ENCODE data around the gene ELMO1.

The ELMO1 gene

DNA sequence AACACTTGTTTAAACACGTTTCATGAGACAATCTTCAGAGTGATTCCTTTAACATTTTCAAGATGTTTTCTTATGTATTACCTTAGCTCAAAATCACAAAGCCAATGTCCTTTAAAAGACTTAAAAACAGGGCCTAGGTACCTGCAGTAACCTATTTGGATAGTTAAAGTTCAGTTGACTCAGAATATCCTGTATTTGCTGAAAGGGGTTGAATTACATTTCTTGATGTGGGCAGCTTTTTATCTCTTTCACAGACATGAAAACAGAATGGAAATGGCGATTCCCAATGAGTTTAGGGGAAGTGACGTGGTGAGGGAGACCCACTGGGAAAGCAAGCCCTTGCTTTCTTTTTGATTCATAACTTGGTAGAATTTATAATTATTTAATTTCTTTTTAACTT lies 400.0 kb downstream of the ELMO1 start:
- no peak for DNase-seq (ENCODE audit: low spot score)

GRCh38 chr7:37047260-37047659 lies 401.4 kb downstream of the ELMO1 start:
- no peak for DNase-seq (ENCODE audit: low spot score)

DNA sequence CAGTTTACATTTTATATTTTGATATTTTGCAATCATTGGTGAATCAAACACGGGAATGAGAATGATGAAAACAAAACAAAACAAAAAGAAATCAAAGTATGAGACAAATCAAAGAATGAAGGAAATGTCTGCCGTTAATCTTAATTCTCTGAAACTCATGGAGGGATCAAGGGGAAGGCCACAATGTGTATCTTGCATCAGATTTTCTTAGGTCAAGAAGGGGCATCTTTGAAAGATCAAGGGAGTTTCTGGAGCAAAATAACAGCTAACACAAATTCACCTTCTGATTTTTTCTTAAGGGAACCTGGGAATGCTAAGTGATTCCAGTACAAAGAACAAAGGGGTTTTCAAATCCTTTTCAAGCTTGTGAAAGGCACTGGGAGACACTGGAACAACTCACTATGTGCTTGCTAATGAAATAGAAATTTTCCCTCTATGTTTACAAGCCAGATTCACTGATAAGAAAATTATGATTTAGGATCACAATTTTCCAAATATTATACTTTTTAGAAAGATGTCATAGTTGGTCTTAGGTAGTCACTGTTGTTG lies 402.1 kb downstream of the ELMO1 start:
- no peak for DNase-seq (ENCODE audit: low spot score)

GRCh38 chr7:37045681-37046179 lies 402.9 kb downstream of the ELMO1 start:
- no peak for DNase-seq (ENCODE audit: low spot score)

GRCh38 chr7:37041461-37041860 lies 407.2 kb downstream of the ELMO1 start:
- no peak for DNase-seq (ENCODE audit: low spot score)

DNA sequence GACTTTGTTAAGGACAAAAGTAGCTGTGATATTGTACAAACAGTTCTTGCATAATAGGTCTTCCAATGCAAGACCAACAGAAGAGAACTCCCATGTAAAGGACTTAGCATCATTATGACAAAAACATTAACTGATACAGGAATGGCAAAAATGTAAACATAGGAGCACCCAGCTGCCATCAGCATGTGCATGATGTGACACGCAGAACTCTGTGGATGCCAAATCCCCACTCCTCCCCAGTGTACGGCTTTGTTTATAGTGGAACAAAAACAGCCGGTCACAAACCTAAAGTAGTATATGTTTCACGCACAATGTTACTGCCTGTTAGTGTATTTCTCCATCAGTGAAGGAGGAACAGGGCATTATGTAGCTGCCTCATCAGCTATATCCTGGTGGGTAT lies 408.3 kb downstream of the ELMO1 start:
- DNase-seq (ENCODE audit: low spot score), result peak; percentile 3

DNA sequence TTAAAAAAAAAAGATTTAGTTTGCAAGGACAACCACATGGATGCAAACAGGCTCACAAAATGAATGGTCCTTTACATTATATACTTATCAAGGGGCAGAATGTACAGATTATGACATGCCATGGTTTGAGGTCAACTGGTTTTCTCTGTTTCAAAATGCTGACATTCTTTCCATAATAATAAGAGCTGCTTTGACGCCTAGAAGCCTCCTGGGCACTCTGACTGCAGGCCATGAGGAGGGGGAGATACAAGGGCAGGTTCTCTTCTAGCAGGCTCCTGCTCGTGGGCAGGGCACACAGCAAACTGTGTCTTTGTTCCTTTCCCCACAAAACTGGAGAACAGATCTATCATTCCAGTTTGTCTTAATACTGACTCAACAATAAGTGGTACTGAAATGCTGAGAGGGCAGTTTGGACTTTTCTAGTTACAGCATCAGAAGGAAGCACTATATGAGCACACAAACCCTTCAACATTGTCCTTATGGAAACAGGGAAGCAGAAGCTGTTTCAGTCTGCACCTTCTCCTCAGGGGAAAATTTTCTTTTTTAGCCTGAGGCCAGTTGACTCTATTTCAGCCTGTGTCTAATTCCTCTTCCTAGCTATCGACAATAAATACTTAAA lies 409.4 kb downstream of the ELMO1 start:
- DNase-seq (ENCODE audit: low spot score), result no peak

DNA sequence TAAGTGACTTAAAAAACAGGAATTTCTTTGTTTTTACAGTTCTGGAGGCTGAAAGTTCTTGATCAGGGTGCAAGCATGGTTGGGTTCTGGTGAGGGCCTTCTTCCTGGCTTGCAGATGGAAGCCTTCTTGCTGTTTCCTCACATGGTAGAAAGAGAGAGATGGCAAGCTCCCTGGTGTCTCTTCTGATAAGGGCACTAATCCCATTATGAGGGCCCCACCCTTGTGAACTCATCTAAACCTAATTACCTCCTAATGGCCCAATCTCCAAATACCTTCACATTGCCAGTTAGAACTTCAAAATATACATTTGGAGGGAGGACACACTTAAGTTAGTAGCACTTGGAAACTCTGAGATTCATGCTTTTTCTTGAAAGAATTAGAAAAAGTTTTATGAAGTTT lies 410.0 kb downstream of the ELMO1 start:
- no peak for DNase-seq (ENCODE audit: low spot score)

DNA sequence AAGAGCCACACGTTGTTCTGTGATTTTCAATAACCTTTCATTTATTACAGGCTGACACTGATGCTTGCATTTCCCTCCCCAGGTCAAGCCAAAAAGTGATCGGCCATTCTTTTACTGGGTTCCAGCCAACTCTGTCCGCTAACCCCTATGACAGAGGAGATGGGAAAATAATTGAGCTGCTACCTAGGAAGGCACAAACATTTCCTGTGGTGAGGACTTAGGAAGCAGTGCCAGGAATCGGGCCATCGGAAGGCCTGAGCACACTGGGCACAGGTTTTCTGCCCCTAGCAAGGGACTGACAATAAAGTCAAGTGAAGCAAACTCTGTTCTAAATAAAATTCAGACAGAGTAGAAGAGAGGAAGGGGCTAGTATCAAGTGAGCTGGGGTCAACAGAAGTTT lies 411.4 kb downstream of the ELMO1 start:
- DNase-seq (ENCODE audit: low spot score), result no peak

DNA sequence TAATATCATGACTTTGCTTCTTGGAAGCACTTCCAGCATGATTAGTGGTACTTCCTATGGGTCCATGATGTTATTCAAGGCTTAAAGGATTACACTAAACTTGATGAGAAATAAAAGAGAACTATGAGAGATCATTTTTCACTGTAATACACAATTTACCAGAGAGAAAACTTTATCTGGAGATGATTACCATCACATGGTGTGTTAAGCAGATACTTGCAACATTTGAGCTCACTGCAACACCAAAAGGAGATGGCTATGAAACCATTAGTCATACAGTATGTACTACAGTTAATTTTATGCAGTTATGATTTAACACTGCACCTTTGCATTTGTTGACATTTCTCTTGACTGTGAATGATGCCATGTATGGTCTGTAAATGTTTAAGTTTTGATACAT lies 413.0 kb downstream of the ELMO1 start:
- no peak for DNase-seq (ENCODE audit: low spot score)

DNA sequence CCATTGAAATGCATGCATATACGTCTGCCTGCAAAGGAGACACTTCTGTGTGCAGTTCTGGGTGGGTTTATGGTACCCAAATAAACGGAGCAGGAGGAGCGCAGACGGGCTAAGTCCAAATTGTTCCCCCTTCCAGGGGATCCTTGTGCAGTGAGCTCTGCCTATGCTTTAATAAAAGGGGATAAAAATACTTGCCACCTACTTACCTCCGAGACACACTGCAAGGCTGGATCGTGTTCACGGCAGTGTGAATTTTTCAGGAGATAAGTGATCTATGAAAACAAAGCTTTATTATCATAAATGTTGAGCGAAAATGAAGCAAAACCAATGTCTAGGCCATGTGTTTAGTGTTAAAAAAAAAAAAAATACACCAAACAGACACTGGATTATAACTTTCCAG lies 415.5 kb downstream of the ELMO1 start:
- no peak for DNase-seq (ENCODE audit: low spot score)

DNA sequence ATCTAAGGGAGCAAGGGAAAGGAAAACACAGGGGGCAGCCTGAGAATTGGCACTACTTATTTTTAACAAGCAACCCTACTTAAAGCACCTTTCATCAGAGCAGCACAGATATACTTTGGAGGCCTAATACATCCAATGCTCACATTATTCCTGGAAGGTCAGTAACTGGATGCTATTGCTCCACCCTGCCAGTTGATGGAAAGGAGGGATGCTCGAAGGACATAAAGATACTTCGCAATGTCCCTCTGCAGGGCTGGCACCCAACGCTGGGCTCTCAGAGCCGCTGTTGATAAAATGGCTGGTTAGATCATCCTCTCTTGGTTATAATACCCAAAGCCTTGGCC lies 416.4 kb downstream of the ELMO1 start:
- no peak for DNase-seq (ENCODE audit: low spot score)

DNA sequence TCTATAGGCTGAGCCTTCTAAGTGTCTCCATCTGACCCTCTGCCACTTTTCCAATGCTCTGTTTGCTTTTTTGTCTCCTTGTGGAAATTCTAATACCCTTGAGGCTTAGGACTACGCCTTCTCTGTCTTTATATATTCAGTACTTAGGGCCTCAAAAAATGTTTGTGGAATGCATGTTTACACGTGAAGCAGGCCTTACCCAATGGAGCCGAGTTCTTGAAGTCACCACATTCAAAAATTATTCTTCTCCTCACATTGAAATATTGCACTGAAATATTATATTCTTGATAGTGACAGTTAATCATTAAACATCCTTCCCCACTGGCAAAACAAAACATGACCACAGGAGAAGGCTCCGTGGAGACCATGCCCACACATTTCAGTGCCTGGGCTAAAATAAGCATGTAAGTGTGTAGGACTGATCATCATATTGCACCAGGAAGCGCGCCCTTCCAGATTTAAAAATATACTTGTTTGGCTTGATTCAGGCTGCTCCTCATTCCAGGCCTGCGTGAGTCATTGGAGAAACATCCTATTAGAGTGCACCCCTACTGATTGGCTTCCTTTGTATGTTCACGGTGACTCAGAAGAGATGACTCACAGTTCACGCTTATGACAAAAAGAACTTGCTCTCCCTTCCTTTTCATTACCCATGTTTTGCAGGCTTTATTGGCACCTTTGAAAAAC lies 416.9 kb downstream of the ELMO1 start:
- peak; percentile 100 for DNase-seq (ENCODE audit: low spot score)

DNA sequence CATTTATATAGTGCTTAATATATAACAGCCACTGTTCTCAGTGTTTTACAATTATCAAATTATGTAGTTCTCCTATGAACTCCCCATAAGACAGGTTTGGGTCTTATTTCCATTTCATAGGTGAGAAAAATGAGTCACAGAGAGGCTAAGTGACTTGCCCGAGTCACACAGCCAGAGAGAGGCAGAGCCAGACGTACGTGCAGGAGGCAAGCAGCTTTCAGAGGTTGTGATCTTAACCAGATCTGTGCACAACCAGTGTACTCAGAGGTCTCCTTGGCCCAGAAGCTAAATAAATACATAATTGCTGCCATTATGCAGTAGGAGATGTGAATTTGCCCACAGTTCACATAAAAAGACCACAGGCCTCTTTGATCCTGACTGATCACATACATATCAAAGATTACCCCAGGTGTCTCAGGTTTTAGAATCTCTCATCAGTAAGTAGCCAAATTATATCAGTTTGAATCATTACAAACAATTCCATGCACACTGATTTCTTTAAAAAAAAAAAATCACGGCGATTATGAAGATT lies 419.7 kb downstream of the ELMO1 start:
- DNase-seq (ENCODE audit: low spot score), result peak; percentile 88

DNA sequence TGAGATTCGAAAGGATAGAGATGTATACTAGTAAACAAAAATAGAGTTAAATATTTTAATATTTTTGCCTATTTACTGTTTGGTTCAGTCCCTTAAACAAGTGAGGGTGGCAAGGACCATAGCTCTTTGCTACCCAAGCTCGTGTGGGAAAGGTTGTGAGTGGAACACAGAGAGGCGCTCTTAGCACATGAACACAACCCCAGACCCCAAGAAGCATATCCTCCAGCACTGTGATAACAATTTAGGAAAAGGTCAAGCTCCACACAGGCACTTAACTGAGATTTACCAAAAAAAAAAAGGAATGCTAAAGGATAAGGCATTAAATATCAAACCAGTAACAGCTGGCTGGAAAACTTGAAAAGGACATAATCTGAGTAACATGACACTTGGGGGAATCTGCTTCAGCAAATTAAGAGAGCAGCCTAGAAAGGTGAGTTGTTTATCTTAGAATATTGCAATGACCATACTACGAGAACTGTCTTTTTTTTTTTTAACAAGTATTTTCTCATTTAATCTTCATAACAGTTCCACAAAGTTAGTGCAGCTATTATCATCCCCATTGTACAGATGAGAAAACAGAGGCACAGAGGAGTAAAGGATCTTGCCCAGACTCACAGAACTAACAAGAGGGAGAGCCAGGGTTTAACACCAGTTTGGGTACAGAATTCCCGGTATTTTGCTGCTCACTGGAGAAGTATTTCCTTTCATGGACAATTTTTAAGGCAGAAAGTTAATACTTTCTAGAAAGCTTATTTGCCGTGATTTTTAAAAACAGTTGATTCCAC lies 420.9 kb downstream of the ELMO1 start:
- DNase-seq (ENCODE audit: low spot score), result no peak

DNA sequence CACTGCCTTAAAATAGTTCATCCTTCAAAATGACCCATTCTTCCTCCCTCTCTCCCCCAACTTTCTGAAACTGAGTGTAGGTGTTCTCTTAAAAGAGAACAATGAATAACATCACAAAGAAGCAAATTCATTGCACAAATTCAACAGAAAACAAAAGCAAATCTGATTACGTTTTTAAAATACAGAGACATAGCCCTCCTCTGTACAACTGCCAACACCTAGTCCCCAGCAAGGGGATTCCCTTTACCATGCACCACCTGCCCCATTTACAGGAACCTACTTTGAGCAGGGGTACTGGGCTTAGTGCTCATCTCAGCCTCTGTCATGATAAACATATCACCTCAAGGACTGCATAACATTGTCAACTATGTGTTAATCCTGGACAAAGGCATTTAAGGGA lies 421.6 kb downstream of the ELMO1 start:
- no peak for DNase-seq (ENCODE audit: low spot score)

DNA sequence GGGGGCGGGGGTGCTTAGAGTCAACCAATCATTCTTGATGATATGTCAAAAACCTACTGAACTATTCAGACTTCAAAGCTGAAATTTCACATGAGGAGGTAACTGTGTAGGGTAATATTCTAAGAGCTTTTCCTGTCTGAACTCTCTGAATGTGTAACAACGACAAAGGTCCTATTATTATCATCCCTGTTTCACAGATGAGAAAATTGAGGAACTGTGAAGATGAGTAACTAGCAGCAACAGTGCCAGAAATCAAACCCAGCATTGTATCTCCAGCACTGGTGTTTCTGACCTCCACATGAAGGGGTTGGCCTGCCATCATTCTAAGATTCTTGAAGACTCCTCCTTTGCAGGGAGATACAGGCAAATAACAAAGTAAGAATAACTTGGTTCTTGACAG lies 429.7 kb downstream of the ELMO1 start:
- no peak for DNase-seq (ENCODE audit: low spot score)

DNA sequence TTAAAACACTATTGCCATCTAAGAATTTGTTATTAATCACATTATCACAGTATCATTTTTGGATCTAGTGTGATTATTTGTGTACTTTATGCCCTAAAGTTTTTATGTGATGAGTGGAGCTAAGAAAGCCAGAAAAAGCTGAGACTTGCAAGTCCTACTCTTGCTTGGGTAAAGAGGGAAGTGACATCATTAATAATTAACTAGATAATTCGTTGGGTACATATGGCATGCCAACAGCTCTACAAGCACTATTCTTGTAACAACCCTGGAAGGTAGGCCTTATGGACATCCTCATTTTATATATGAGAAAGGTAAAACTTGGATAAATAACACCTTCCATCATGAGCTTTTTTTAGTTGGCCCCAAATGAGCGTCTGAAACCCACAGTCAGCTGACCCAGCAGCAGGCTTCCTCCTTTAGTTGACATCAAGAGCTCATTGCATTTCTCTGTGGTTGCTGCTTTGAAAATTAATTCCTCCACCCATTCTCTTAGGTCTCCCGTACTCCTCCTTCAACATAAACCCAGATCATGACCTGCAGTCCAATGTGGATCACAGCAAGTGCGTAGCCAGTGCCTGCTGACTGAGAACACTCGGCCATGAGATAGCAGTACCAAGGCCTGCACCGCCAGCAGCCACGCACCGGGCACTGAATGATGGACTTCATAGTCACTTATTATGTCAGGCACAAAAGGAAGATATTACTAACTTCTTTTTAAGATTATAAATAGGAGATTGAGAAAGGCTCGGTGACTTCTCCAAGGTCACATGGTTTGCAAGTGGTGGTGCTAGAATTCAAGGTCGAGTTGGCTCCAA lies 432.4 kb downstream of the ELMO1 start:
- DNase-seq (ENCODE audit: low spot score), result peak; percentile 65

GRCh38 chr7:37015353-37016034 lies 433.2 kb downstream of the ELMO1 start:
- DNase-seq (ENCODE audit: low spot score), result peak; percentile 23

DNA sequence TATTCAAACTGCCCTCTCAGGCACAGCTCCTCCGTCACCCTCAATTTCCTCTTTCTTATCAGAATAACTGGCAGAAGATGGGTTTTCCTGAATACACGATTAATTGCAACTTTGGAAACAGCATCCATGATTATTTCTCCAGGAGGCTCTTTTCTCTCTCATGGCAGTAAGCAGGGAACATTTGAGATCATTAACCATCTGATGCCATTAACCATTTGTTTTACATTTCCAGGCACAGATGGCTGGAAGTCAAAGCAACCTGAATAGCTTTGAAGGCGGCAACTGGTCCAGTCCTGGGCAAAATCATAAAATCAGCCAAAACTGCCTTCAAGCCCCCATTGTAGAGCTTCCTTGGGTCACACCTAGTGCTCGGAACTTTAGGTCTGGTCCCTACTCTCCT lies 434.9 kb downstream of the ELMO1 start:
- no peak for DNase-seq (ENCODE audit: low spot score)
